GM18907 (cell line): ENCODE results near the gene HRH1.
A peak's percentile ranks its signal among the peaks of the same experiment; 100 is the strongest.

ENCODE experiments used
- ATAC-seq: cut with Tn5 transposase; IDR thresholded peaks from one replicate; pipeline ENCODE4 v1.9.1; 2021; ENCODE audit warnings: mild to moderate bottlenecking, moderate library complexity; ENCODE audit not compliant: unreplicated experiment

Gene HRH1

DNA sequence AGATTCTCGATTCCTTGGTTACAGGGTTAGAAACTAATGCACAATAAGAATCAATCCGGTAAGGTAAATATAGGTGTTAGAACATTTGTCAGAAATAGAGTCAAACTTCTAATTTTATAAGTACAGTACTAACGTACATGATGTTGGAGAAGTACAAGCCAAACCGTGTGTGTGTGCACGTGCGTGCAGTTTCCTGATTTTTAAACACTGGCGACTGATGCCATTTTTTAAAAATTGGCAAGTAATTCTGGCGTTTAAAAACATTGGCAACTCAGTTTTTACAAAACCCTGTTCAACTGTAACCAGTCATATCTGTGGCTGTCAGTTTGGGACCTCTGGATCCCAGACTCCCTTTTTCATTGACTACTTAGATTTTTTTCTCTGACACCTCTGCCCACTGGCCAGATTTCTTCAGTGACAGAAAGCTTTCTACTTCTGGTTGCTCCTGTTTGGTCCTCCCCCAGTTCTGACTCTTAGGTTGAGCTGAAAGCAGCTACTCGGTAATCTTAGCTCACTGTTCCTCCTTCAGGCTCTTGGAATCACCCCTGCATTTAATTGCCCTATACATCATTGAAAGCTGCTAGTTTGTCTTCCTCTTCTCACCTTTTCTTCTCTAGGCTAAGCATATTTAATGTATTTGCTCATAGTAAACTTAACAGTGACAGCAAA, 118.7 kb downstream of the HRH1 start:
- no peak for ATAC-seq

DNA sequence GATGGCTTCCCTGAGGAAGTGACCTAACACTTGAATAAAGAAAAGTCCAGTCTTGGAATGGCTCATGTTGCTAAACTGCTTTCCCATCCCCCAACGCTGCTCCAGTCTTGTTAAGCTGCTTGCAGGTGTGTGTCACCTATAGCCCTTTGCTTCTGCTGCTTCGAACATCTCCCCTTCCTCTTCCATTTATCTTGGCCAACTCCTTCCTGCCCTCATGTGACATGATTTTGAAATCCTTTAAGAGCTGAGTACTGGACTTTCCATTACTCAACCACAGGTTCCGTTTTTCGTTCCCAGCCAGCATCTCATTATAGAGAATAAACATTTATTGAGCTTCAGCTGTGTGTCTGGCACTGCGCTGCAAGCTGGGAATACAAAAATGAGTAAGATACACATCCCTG, 119.6 kb downstream of the HRH1 start:
- no peak for ATAC-seq

DNA sequence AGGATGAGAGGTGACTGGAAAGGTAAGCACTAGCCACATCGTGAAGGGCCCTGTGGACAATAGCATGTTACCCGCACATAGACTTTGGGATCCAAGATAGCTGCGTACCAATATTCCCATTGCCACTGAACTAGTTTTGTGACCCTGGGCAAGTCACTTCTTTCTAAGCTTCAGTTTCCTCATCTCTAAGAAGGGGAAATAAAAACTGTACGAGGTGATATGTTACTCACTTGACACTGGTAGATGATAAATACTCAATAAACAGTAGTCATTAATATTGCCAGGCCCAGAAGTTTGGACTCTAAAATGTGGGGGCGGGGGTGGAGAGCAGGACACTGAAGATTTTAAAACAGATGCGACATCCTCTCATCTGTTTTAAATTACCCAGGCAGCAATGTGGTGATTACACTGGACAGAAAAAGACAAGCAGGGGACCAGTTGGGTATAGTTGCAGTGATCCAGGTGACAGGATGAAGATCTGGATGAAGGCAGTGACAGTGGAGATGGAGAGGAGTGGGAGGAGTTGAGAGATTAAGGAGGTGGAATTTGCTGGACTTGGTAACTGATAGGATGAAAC, 120.4 kb downstream of the HRH1 start:
- ATAC-seq, result no peak

DNA sequence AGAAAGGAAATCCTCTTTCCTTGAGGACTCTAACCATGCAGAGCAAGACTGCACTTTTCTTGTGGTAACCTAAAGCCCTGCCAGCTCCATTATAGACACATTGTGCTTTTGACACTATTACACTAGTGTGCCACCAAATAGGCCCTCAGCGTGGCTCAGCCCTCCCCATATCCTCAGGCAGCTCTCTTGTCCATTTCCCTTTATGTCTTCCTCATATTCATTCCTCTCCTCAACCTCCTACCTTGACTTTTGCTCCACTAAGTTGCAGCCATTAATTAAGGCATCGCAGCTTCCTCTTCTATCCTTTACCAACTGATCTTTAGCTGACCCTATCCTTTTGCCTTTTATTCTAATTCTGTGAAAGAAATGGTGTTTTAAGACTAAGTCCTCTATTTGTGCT, 121.6 kb downstream of the HRH1 start:
- no peak for ATAC-seq

DNA sequence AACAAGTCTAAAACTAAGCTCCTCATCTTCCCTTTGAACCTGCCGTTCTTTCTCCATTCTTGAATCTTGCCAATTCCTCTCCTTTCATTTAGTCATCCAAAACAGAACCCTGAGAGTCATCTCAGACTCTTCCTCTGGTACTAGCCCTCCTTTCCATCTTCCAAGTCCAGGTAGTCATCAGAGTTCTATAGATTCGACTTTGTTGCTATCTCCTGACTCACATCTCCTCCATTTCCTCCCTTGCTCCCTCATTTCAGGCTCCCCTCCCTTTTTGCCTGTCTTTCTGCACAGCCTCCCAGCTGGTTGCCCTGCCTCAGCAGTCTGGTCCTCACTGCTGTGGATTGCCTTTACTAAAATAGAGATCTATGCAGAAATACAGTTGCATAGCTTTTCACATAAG, 122.6 kb downstream of the HRH1 start:
- no peak for ATAC-seq

DNA sequence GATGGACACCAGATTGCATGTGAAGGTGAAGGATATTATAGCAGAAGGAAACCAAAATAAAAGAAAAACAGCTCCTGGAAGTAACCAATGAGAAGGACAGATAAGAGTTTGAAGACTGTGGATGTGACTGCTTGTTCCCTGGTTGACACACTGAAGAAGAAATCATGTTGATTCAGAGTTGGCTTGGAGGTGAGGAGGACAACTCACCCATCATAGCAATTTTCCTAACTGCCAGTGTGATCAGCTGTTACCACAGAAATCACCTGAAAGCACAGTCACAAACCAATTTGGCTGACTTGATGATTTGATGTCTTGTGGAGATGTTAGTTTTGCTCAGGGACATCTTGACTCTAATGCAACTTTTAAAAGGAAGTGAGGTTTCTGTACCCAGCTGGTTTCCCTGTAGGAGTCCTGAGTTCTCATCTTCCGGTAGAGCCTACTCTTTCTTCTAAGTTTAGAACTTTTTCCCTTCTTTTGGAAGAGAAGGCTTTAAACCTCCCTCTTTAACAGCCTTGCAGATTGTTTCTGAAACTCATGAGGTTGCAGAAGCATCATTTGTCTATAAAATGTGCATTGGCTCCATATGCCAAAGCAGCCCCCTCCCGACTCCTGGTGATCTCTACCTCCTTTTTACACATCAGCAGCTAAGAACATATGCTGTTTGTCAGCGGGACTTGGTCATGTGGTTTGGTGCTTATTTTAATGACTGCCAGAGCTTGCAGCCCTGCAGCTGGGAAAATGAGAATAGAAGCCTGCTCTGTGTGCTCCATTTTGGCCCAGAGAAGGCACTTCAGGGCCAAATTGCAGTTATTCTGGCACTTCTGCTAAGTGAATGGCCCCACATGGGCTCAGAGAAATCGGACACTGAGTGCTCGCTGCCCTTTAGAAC, 128.2 kb downstream of the HRH1 start:
- no peak for ATAC-seq

DNA sequence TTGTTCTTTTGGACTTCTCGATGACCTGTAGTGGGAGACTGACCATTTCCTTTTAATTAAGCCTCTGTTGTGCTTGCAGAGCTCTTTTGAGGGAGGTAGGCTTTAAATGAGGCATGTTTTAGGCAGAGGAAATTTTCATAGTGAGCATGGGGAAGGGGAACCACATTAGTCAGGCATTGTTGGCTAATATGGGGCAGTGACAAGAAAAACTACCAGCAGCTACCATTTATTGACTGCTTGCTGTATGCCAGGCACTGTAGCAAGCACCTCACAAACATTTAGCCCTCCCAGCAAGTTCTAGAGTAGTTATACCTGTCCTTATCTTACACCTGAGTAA, 128.8 kb downstream of the HRH1 start:
- ATAC-seq, result no peak

DNA sequence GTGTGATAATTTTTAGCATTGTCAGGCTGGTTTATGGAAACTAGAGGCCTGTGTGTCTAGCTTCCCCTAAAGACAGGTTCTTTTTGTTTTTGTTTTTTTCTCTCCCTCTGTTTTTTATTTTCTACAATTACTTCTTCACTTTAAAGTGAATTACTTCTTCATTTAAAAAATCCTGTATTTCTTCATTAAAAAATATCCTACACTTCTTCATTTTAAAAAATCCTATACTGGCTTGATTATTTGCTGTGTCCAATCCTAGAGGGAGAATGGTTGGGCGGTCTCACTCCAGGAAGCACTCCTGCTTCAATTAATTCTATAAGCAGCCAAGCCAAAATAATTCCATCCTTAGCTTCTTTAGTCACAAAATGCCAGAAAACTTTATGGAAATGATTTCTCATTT, 129.7 kb downstream of the HRH1 start:
- ATAC-seq, result no peak

DNA sequence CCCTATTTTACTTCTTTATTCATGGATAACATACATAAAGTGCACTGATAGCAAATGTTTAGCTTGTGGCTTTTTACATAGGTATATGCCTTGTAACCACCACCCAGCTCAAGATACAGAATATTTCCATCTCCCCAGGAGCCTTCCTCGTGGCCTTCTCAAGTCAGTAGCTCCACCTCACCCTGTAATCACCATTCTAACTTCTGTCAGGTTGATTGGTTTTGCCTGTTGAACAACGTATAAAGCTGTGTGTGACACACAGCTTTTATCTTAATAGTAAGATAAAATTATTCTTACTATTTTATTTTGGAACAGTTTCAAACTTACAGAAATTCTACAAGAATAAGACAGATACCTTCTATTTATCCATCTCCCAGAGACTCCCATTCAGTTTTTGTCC, 131.2 kb downstream of the HRH1 start:
- no peak for ATAC-seq

DNA sequence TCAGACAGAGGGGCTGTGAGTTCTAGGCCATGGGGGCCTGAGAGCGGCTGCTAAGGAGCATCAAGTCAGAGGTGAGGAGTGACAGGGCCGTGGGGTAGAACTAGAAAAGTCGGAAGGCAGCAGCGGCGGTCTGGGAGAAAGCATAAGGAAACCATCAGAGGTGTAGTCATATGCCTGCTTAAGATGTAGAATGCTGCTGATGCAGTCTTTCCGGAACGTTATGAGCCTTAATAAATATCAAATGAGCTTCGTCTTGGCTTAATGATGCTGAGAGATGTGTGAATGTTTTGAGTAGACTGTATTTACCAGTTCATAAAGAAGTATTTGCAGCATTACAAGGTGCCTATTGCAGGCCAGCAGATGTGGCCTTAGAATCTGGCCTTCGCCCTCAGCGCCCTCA, 133.1 kb downstream of the HRH1 start:
- no peak for ATAC-seq

DNA sequence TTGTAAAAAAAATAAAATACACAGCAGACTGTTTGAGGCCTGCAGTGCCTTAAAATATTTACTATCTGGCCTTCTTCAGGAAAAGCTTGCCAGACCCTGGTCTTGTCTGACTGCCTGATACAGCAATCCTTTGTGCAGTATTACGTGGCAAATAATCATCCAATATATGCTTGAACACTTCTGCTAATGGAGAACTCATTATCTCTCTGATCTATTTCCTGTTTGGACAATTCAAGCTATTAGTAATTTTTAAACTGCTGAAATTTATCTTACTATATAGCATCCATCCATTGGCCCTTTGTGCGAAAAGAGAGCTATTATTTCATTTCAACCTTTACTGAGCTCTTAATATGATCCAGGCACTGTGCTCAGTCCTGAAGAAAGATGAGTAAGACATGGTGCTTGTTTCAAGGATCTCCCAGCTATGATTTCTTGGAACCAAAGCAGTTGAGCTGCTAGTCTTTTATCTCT, 133.8 kb downstream of the HRH1 start:
- ATAC-seq, result no peak

DNA sequence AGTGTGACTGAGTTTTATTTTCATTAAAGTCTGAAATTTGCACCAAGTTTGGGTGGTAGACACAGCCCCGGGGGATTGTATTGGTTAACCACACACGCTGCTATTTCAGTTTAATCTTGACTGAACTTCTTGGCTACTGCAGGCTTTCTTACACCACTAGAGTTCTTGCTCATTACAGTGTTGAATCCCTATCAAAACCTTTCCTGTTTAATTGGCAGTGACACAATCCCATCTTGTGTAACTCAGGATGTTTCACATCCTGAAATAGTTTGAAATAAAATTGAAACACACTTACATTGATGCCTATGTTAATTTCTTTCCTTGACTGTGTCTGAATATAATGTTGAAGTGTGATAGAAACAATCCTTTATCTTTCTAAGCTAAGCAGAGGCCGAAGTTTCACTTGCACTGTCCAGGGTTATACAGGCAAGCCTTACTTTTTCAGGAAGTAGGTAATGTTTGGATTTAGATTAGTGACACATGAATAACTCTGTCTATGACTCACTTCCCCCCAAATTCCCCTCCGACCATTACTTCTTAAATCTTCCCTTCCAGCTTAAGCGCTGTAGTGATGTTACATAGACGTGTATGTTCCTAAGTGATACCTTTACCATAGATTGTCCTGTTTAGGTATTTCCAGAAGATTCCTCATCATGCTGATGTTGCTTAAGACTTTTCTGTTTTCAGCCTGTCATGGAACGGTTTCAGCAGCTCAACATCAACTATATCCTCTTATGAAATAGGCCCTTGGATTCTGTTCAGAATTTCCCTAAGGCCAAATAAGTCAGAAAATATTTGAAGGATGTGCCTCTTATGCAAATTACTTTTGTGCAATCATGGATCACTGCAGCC, 134.7 kb downstream of the HRH1 start:
- peak; percentile 74 for ATAC-seq

DNA sequence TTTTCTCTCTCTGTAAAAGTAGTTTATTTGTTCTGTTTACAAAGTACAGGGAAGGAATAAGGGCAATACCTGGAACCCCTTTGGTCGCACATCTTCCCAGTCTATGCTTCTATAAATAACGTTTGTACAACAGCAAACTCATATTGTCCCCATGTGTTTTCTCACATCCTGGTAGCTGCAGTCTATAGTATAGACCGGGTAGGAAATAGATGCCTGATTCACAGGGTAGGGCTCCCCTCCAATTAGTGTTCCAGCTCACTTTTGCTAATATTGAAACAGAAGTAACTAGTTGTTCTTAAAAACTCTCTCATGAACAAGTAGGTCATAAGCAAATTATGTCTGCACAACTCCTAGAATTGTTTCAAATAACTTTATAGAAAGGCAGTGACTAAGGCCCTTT, 135.6 kb downstream of the HRH1 start:
- no peak for ATAC-seq

DNA sequence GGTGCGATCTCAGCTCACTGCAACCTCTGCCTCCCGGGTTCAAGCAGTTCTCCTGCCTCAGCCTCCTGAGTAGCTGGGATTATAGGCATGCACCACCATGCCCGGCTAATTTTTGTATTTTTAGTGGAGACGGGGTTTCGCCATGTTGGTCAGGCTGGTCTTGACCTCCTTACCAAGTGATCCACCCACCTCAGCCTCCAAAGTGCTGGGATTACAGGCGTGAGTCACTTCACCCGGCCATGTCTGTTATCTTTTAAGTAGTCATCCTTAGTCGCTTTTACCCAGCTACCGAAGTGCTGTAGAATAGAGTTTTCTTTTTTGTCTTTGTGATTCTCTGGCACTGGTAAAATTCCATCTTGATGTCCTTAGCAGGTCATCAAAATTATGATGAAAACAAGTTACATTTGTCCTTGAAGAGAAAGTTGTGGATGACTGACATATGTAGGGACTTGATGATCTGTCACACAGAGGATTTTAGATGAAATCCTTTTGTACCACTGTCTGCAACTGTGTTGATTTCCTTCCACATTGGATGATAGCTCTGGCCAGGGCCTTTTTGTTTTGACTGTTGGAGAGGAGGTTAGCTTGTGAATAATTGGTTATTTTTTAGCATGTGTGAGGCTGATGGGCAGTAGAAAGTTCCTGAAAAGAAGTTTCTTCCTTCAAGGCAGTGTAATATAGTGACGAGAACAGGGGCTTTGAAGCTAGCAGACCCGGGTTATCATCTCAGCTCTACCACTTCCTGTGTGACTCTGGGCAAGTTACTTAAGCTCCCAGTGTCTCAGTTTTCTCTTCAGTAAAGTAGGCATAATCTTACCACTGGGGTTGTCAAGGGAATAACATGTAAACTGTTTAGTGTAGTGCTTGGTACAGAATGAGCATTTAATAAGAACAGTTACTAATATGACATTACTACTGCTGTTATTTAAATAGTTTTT, 136.7 kb downstream of the HRH1 start:
- peak; percentile 56 for ATAC-seq

DNA sequence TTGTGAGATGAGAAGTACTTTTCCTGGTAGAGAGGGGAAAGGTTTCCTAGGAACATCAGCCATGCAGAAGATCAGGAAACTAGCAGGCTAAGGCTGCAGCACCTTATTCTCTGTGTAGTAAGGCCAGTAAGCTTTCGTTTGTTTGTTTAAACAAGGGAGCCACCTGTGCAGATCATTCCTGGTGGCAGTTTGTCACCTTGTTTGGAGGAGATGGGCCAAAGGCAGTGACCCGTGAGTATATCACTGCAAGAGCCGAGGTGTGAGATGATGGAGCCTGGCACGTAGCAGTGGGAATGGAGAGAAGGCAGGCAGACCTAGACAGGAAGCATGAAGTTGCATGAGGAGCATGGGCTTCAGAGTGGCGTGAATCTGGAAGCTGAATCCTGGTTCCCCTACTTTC, 137.5 kb downstream of the HRH1 start:
- ATAC-seq, result no peak

DNA sequence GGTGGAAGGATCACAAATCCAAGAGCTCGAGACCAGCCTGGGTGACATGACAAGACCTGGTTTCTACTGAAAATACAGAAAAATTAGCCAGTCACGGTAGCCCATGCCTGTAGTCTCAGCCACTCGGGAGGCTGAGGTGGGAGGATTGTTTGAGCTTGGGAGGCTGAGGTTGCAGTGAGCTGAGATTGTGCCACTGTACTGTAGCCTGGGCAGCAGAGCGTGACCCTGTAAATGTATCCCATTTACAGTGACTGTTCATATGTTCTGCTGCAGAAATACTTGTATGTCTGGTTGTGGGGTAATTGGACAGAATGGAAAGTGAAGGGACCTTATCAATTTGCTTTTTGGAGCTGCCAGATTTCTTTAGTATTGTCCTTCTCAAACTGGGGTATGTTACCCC, 142.8 kb downstream of the HRH1 start:
- no peak for ATAC-seq

DNA sequence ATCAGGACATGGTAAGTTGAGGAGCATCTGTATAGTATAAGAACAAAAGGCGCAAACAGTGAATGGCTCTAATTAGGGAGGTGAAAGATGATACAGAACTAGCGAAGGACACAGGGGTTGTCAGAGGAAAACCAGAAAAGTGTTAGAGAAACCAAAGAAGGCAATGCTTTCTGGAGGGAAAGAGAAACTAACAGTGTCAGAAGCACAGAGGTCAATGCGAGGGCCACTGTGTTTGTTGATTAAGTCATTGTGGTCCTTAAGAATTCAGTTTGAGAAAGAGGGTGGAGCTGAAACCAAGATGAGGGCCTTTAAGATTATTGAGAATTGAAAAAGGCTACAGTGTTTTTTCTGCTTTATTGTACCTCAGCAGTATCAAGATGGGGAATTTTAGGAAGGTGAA, 146.7 kb downstream of the HRH1 start:
- peak; percentile 91 for ATAC-seq

DNA sequence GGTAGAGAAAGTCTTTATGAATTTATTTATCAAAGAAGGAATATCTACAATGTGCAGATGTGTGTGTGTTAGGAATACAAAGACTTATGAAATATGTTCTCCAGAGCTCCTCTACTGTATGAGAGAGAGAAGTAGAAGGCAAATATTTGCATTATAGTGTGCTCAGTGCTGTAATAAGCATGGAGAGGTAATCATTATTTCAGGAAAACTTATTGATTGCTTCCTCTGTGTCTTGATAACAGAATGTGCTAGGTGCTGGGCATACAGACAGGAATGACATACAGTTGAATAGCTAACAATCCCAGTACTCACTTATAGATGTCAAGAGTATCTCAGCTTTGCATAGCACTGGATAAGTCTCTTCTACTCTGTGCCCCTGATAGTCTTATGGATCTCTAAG, 148.2 kb downstream of the HRH1 start:
- ATAC-seq, result no peak

DNA sequence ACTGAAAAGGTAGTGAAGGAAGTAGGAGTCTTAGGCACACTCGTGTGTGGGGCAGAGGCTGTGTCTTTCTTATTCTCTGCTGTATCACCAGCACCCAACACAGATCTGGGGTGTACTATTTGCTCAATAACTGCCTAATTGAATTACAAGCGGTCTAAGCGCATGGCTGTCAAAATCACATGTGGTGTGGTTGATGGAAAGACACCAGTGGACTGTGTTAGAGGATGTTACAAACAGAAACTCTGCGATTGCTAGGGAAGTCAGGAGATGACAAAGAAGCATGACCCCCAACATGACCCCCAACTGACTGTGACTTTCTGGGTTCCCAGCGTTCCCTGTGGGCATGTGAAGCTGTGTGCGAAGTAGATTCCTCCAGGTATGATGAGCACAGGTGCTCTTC, 149.9 kb downstream of the HRH1 start:
- no peak for ATAC-seq

DNA sequence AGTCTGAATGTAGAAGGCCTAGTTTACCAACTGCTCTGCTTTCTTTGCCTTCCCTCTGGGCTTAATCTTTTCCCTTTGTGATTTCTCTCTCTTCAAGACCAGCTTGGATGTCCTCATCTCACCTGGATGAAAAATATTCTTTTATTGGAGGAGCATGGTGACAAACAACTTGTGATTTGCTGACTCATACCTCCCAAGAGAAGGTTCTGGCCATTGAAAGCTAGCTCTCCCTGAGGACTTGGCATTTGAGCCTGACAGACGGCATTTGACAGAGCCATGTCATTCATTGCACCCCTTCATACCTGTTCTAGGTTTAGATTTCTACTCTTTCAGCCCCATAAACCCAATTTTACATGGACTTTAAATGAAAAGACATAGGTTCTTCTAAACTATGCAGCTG, 151.2 kb downstream of the HRH1 start:
- no peak for ATAC-seq
